CD4-positive, CD25-positive, alpha-beta regulatory T cell (primary cell): Measurements from ENCODE around the gene FUZ. TPM values are rescaled to one million over a fixed set of nuclear protein-coding genes. Genes with fewer than 3 reads are reported as not detected.

ENCODE experiments used
- ATAC-seq, 2 donors: fragments of 150-1000 bp; cut with Tn5 transposase; one replicate each; pipeline ENCODE4 v1.10.0; 2021; ENCODE audit warnings: low read depth in 2 of 2, moderate number of reproducible peaks in 2 of 2, moderate library complexity in 1 of 2
- DNase-seq, 3 donors: peaks; one replicate each; pipeline versions ENCODE4 v3.0.0 to v3.0.0-alpha.2; 2012 to 2022; ENCODE audit warnings: mixed read lengths in 1 of 3
- H3K27ac ChIP-seq: one replicate; pipeline ENCODE4 v1.7.0; 2013; ENCODE audit warnings: mild to moderate bottlenecking, low read length; ENCODE audit not compliant: insufficient read depth, poor library complexity, severe bottlenecking
- H3K27me3 ChIP-seq: one replicate; pipeline ENCODE4 v1.7.0; 2013; ENCODE audit warnings: low read length; ENCODE audit not compliant: control insufficient read depth, insufficient read depth
- H3K36me3 ChIP-seq: one replicate; pipeline ENCODE4 v1.7.0; 2013; ENCODE audit warnings: mild to moderate bottlenecking, low read length, moderate library complexity; ENCODE audit not compliant: control insufficient read depth, insufficient read depth
- H3K4me1 ChIP-seq: 2 replicates; pipeline ENCODE4 v1.7.0; 2013; ENCODE audit warnings: mild to moderate bottlenecking, low read length; ENCODE audit not compliant: insufficient read depth, control insufficient read depth, poor library complexity, severe bottlenecking
- H3K4me3 ChIP-seq: one replicate; pipeline ENCODE4 v1.7.0; 2013; ENCODE audit warnings: low read depth, mild to moderate bottlenecking, low read length, moderate library complexity
- H3K9me3 ChIP-seq, 2 experiments: 1 replicate in 1 of 2; 2 replicates in 1 of 2; pipeline ENCODE4 v1.7.0; 2013; ENCODE audit warnings: low read length in 2 of 2, mild to moderate bottlenecking in 1 of 2, moderate library complexity in 1 of 2; ENCODE audit not compliant: control insufficient read depth in 2 of 2
- H3K27ac Mint-ChIP-seq, 3 donors: one replicate each; pipeline ENCODE4 v1.8.0; 2020 to 2022; ENCODE audit warnings: mild to moderate bottlenecking in 3 of 3, mixed read lengths in 3 of 3, moderate library complexity in 2 of 3
- H3K27me3 Mint-ChIP-seq: one replicate; pipeline ENCODE4 v1.8.0; 2022; ENCODE audit warnings: mild to moderate bottlenecking, mixed read lengths
- H3K36me3 Mint-ChIP-seq: one replicate; pipeline ENCODE4 v1.8.0; 2020; ENCODE audit warnings: mixed read lengths
- H3K4me1 Mint-ChIP-seq, 4 donors: one replicate each; pipeline ENCODE4 v1.8.0; 2020 to 2022; ENCODE audit warnings: mixed read lengths in 4 of 4, mild to moderate bottlenecking in 1 of 4
- H3K4me3 Mint-ChIP-seq, 4 donors: one replicate each; pipeline ENCODE4 v1.8.0; 2020 to 2022; ENCODE audit warnings: mild to moderate bottlenecking in 4 of 4, mixed read lengths in 4 of 4, moderate library complexity in 3 of 4
- H3K9me3 Mint-ChIP-seq, 7 donors: one replicate each; pipeline ENCODE4 v1.8.0; 2020 to 2022; ENCODE audit warnings: mixed read lengths in 7 of 7, mild to moderate bottlenecking in 3 of 7, moderate library complexity in 2 of 7
- polyA plus RNA-seq, 4 donors: library from polyadenylated mRNA; unstranded; fragments of 300-500 nt; fragmentation: Illumina TruSeq; gene quantifications; one replicate each; pipeline ENCODE4 v1.2.3, GENCODE V29; 2021
- total RNA-seq: library from RNA; stranded (reverse); gene quantifications from one replicate; pipeline ENCODE4 v1.2.3, GENCODE V29; 2022

The FUZ gene
- total and polyA plus RNA-seq, 5 donors from 2014 or later: 4.0 to 15.8 (median 5.7) TPM

DNA sequence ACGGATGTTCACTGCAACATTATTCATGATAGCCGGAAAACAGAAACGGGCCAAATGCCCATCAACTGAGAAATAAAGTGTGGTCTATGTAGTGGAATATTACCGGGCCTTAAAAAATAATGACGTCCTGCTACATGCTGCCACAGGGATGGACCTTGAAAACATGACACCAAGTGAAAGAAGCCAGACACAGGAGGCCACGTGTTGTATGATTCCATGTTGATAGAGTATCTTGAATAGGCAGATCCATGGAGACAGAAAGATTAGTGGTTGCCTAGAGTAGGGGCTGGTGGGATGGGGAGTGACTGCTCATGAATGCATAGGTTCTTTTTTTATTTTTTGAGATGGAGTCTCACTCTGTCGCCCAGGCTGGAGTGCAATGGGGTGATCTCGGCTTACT, 42.6 kb downstream of the FUZ start:
- ATAC-seq: no peak
- Histone ChIP-seq H3K36me3 (no peaks in the 10 kb centered on the region), H3K27ac (no peak overlapping the region), H3K4me1 (peaks cover 20% of the 10 kb centered on the region), H3K4me3 (no peak overlapping the region), H3K9me3 (no peaks in the 10 kb centered on the region), H3K27me3 (no peaks in the 10 kb centered on the region)
- H3K4me1 Mint-ChIP-seq: peaks cover 0 to 60% (median 29%) of the 10 kb centered on the region in 4 donors
- H3K9me3 Mint-ChIP-seq: no peaks in the 10 kb centered on the region
- DNase-seq: no peak
- H3K4me3 Mint-ChIP-seq: peak overlapping the region in 3 of 4 donors; percentile 15 to 36 (median 30)
- H3K27me3 Mint-ChIP-seq: no peaks in the 10 kb centered on the region
- H3K27ac Mint-ChIP-seq: no peak overlapping the region
- H3K36me3 Mint-ChIP-seq: peaks cover 11% of the 10 kb centered on the region

DNA sequence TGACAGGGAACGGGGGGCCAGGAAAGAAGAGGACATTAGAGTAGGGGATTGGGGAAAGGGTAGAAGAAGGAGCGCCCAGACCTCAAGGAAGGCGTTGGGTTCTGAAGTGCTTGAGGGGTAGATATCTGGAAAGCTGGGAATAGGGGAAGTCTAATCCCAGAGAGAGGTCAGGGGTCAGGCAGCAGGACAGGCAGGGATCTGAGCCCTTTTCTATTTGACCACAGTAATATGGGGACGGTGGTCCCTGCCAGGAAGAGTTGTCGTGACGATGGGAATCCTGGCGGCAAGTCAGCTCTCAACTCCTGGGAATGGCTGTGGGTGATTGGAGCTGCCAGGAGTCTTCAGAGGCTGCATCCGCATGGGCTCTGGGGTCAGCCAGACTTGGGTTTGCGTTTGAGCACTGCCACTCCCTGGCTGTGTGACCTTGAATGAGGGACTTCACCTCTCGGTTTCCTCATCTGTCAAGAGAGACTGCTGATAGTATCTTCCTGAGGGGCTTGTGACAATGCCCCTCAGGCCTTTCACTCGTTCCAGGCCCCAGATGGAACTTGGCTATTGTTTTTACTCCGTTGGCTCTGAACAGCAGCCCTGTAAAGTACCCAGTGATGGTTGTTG, 45.0 kb downstream of the FUZ start:
- no peaks in the 10 kb centered on the region for H3K9me3 ChIP-seq
- DNase-seq (no peak), ATAC-seq (no peak)
- no peaks in the 10 kb centered on the region for H3K27me3 ChIP-seq
- Mint-ChIP-seq H3K27ac (peak overlapping the region; percentile 92 to 96 (median 94)), H3K36me3 (peaks cover 4% of the 10 kb centered on the region), H3K4me3 (peak overlapping the region; percentile 87 to 96 (median 90)), H3K4me1 (peaks cover 0 to 52% (median 26%) of the 10 kb centered on the region in 4 donors), H3K27me3 (no peaks in the 10 kb centered on the region), H3K9me3 (no peaks in the 10 kb centered on the region)
- H3K4me3 ChIP-seq: peak overlapping the region; percentile 80
- peaks cover 21% of the 10 kb centered on the region for H3K4me1 ChIP-seq
- no peaks in the 10 kb centered on the region for H3K36me3 ChIP-seq
- H3K27ac ChIP-seq: no peak overlapping the region

DNA sequence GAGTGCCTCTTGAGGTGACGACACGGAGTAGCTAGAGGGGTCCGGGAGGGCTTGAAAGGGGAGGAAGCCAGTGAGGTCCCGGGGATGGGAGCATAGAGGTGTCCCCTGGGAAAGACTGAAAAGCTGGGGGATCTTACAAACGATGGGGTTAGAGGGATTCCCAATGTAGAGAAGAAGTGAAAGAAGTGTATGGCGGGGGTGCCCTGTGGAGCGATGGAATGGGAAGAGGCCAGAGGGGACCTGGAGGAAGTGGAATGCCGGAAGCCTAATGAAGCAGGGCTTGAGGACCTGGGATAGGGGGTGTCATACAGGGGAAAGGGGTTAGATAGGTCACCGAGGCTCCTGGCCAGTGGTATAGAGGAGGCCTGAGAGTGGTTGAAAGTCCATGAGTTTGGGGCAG, 45.7 kb downstream of the FUZ start:
- peak overlapping the region; percentile 78 for H3K27ac ChIP-seq
- no peaks in the 10 kb centered on the region for H3K27me3 ChIP-seq
- no peak for DNase-seq
- Mint-ChIP-seq H3K27ac (peak overlapping the region in 2 of 3 donors; percentile 94 to 96), H3K4me1 (peaks cover 0 to 48% (median 24%) of the 10 kb centered on the region in 4 donors), H3K36me3 (peaks cover 4% of the 10 kb centered on the region), H3K4me3 (peak overlapping the region; percentile 87 to 96 (median 90)), H3K9me3 (no peaks in the 10 kb centered on the region), H3K27me3 (no peaks in the 10 kb centered on the region)
- peak overlapping the region; percentile 80 for H3K4me3 ChIP-seq
- no peaks in the 10 kb centered on the region for H3K9me3 ChIP-seq
- H3K4me1 ChIP-seq: peaks cover 21% of the 10 kb centered on the region
- no peak for ATAC-seq
- H3K36me3 ChIP-seq: no peaks in the 10 kb centered on the region

DNA sequence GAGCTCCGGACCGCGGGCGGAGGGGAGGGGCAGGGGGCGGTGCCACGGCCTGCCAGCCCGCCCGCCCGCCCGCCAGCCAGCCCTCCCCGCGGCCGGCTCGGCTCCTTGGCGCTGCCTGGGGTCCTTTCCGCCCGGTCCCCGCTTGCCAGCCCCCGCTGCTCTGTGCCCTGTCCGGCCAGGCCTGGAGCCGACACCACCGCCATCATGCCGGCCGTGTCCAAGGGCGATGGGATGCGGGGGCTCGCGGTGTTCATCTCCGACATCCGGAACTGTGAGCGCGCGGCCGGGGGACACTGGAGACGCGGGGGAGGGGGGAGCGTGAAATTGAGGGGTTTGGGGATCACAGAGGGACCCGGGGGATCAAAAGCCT, 46.2 kb downstream of the FUZ start, which contains the start of gene AP2A1:
Gene AP2A1, plus strand, starts transcription at position 72 of the 370 bp plus-strand sequence. Its CDS starts 133 bp downstream, at position 205.
- Mint-ChIP-seq H3K36me3 (peaks cover 4% of the 10 kb centered on the region), H3K4me1 (peaks cover 0 to 48% (median 24%) of the 10 kb centered on the region in 4 donors), H3K4me3 (peak within 1 kb of the TSS; percentile 87 to 96 (median 94)), H3K9me3 (no peaks in the 10 kb centered on the region), H3K27me3 (no peaks in the 10 kb centered on the region), H3K27ac (peak within 1 kb of the TSS; percentile 95 to 97 (median 96))
- H3K9me3 ChIP-seq: no peaks in the 10 kb centered on the region
- H3K36me3 ChIP-seq: no peaks in the 10 kb centered on the region
- peak within 1 kb of the TSS; percentile 86 for H3K27ac ChIP-seq
- H3K27me3 ChIP-seq: no peaks in the 10 kb centered on the region
- DNase-seq: no peak
- no peak for ATAC-seq
- H3K4me3 ChIP-seq: peak within 1 kb of the TSS; percentile 92
- H3K4me1 ChIP-seq: peaks cover 21% of the 10 kb centered on the region

DNA sequence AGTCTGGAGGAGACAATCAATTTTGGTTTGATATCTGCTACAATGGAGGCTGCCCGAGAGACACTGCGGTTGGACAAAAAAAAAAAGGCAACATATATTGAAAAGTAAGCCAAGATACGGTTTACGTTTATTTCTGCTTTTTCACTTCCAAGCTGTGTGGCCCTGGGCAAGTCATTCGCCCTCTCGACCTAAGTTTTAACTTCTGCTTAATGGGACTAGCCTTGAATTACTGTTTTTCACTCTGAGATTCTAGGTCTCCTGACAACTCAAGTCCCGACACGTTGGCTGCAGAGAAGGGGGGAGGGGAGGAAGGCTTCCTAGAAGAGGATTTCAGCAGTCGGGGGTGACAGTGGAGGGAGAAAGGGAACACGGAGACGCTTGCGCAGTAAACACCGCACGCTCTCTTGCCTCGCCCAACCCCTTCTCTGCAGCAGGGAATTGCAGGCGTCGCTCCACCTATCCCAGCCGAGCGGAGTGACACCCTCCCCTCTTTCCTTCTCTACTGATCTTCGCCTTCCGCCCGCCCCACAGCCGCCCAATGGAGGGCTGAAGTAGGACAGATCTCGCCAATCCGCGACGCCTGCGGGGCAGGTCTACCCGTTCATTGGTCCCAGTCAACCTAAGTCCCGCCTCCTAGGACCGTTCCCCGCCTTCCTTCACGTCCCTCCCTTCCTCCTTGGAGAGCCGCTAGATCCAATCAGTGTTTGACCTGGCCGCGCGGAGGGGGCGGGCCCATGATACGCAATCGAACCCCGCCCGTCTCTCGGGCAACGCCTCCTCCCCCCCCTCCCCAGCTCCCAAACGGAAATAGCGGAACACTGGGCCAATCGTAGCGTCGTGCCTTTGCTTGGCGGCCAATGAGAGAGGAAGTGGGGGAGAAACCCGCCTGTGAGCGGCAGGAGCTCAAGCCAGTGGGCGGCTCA, 46.8 kb downstream of the FUZ start:
- Mint-ChIP-seq H3K27ac (peak overlapping the region; percentile 95 to 97 (median 96)), H3K36me3 (no peaks in the 10 kb centered on the region), H3K4me1 (peaks cover 0 to 44% (median 24%) of the 10 kb centered on the region in 4 donors), H3K4me3 (peak overlapping the region; percentile 87 to 94 (median 93)), H3K9me3 (no peaks in the 10 kb centered on the region), H3K27me3 (no peaks in the 10 kb centered on the region)
- H3K27ac ChIP-seq: peak overlapping the region; percentile 86
- DNase-seq (peak; percentile 98 to 100 (median 100)), ATAC-seq (peak; percentile 89 to 92)
- peaks cover 21% of the 10 kb centered on the region for H3K4me1 ChIP-seq
- H3K4me3 ChIP-seq: peak overlapping the region; percentile 92
- no peaks in the 10 kb centered on the region for H3K9me3 ChIP-seq
- H3K36me3 ChIP-seq: no peaks in the 10 kb centered on the region
- H3K27me3 ChIP-seq: no peaks in the 10 kb centered on the region

DNA sequence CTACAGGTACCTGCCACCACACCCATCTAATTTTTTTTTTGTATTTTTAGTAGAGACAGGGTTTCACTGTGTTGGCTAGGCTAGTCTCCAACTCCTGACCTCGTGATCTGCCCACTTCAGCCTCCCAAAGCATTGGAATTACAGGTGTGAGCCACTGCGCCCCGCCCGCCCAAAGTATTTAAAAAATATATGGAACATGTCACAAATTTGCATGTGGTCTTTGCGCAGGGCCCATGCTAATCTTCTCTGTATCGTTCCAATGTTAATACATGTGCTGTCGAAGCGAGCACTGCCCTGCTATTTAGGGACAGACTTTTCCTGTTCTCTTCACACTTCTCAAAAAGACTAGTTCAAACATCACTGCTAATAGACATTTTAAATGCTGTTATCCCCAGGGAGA, 48.8 kb downstream of the FUZ start:
- no peaks in the 10 kb centered on the region for H3K9me3 Mint-ChIP-seq
- H3K27ac ChIP-seq: no peak overlapping the region
- ATAC-seq: no peak
- no peaks in the 10 kb centered on the region for H3K27me3 ChIP-seq
- no peaks in the 10 kb centered on the region for H3K27me3 Mint-ChIP-seq
- peak overlapping the region in 1 of 3 donors; percentile 71 for H3K27ac Mint-ChIP-seq
- H3K36me3 Mint-ChIP-seq: no peaks in the 10 kb centered on the region
- peaks cover 0 to 33% (median 21%) of the 10 kb centered on the region in 4 donors for H3K4me1 Mint-ChIP-seq
- no peaks in the 10 kb centered on the region for H3K9me3 ChIP-seq
- no peak for DNase-seq
- peak overlapping the region in 2 of 4 donors; percentile 62 to 70 for H3K4me3 Mint-ChIP-seq
- H3K4me1 ChIP-seq: peaks cover 21% of the 10 kb centered on the region
- H3K36me3 ChIP-seq: no peaks in the 10 kb centered on the region
- no peak overlapping the region for H3K4me3 ChIP-seq

DNA sequence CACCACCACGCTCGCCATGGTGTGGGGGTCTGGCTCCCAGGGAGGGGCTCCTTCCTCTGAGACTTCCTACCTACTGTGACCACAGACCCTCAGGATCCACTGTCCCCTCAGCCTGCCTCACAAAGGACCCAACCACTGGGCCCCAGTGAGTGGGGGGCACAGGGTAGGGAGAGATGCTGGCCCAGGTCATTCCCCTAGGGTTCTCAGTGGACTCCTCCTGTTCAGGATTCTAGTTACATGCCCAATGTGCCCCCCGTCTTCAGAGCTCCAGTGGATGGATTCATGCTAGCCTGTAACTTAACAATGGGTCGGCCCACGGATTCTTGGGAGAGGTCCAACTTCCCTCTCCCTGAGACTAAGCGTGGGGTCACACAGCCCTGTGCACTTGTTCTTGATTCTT, 49.9 kb downstream of the FUZ start, which contains the start of gene TSKS:
Gene TSKS, minus strand, starts transcription at position 77 of the 400 bp plus-strand sequence. Its CDS starts 59 bp downstream, at position 18.
- no peaks in the 10 kb centered on the region for H3K9me3 Mint-ChIP-seq
- H3K4me1 Mint-ChIP-seq: peaks cover 0 to 23% (median 16%) of the 10 kb centered on the region in 4 donors
- Histone ChIP-seq H3K27ac (no peak within 1 kb of the TSS), H3K27me3 (no peaks in the 10 kb centered on the region), H3K36me3 (no peaks in the 10 kb centered on the region), H3K4me1 (peaks cover 19% of the 10 kb centered on the region), H3K4me3 (no peak within 1 kb of the TSS), H3K9me3 (no peaks in the 10 kb centered on the region)
- H3K27me3 Mint-ChIP-seq: peaks cover 4% of the 10 kb centered on the region
- DNase-seq: no peak
- H3K36me3 Mint-ChIP-seq: no peaks in the 10 kb centered on the region
- H3K4me3 Mint-ChIP-seq: peak within 1 kb of the TSS in 3 of 4 donors; percentile 1 to 14 (median 14)
- peak within 1 kb of the TSS; percentile 43 to 65 (median 52) for H3K27ac Mint-ChIP-seq
- ATAC-seq: no peak
